ENCODE measurements around the gene SLC4A3.

- TF ChIP-seq CTCF (IDR thresholded peaks at IDR 0.05) (no peak), JUN (CRISPR knock-in tag; IDR thresholded peaks at IDR 0.05) (no peak), NR3C1 (CRISPR knock-in tag; conservative IDR thresholded peaks at IDR 0.05; ENCODE audit: low read depth) (no peak), ZNF121 (CRISPR knock-in tag; IDR thresholded peaks at IDR 0.05) (no peak), IRF2 (CRISPR knock-in tag; IDR thresholded peaks at IDR 0.05; ENCODE audit: borderline replicate concordance, low read depth) (no peak), MAX (CRISPR knock-in tag; IDR thresholded peaks at IDR 0.05) (no peak), USF1 (CRISPR knock-in tag; IDR thresholded peaks at IDR 0.05) (no peak), GABPB1 (CRISPR knock-in tag; IDR thresholded peaks at IDR 0.05) (no peak)
- TF ChIP-seq, protein P1, sequence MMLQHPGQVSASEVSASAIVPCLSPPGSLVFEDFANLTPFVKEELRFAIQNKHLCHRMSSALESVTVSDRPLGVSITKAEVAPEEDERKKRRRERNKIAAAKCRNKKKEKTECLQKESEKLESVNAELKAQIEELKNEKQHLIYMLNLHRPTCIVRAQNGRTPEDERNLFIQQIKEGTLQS (CRISPR knock-in tag; conservative IDR thresholded peaks at IDR 0.05) = no peak
- TF ChIP-seq, protein P2, sequence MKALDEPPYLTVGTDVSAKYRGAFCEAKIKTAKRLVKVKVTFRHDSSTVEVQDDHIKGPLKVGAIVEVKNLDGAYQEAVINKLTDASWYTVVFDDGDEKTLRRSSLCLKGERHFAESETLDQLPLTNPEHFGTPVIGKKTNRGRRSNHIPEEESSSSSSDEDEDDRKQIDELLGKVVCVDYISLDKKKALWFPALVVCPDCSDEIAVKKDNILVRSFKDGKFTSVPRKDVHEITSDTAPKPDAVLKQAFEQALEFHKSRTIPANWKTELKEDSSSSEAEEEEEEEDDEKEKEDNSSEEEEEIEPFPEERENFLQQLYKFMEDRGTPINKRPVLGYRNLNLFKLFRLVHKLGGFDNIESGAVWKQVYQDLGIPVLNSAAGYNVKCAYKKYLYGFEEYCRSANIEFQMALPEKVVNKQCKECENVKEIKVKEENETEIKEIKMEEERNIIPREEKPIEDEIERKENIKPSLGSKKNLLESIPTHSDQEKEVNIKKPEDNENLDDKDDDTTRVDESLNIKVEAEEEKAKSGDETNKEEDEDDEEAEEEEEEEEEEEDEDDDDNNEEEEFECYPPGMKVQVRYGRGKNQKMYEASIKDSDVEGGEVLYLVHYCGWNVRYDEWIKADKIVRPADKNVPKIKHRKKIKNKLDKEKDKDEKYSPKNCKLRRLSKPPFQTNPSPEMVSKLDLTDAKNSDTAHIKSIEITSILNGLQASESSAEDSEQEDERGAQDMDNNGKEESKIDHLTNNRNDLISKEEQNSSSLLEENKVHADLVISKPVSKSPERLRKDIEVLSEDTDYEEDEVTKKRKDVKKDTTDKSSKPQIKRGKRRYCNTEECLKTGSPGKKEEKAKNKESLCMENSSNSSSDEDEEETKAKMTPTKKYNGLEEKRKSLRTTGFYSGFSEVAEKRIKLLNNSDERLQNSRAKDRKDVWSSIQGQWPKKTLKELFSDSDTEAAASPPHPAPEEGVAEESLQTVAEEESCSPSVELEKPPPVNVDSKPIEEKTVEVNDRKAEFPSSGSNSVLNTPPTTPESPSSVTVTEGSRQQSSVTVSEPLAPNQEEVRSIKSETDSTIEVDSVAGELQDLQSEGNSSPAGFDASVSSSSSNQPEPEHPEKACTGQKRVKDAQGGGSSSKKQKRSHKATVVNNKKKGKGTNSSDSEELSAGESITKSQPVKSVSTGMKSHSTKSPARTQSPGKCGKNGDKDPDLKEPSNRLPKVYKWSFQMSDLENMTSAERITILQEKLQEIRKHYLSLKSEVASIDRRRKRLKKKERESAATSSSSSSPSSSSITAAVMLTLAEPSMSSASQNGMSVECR (CRISPR knock-in tag; IDR thresholded peaks at IDR 0.05; ENCODE audit: borderline replicate concordance) = no peak
- TF ChIP-seq, protein P3, sequence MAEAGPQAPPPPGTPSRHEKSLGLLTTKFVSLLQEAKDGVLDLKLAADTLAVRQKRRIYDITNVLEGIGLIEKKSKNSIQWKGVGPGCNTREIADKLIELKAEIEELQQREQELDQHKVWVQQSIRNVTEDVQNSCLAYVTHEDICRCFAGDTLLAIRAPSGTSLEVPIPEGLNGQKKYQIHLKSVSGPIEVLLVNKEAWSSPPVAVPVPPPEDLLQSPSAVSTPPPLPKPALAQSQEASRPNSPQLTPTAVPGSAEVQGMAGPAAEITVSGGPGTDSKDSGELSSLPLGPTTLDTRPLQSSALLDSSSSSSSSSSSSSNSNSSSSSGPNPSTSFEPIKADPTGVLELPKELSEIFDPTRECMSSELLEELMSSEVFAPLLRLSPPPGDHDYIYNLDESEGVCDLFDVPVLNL (CRISPR knock-in tag; IDR thresholded peaks at IDR 0.05; ENCODE audit: borderline replicate concordance, low read depth) = no peak
Observed at GRCh38 chr2:219675221-219675620, 47.8 kb downstream of the SLC4A3 start.
